Uterus (tissue), 4 donors: Measurements from ENCODE around the gene SV2B. TPM values are rescaled to one million over a fixed set of nuclear protein-coding genes. Genes with fewer than 3 reads are reported as not detected.

ENCODE experiments used
- DNase-seq, 2 donors: peaks; one replicate each; pipeline ENCODE4 v3.0.0-alpha.2; 2019 to 2020
- H3K27ac ChIP-seq, 2 donors: fragments of 200-600 bp; sonication (generic); 1 replicate in 1 of 2; 2 replicates in 1 of 2; pipeline ENCODE4 v1.5.1; 2016 to 2018
- H3K27me3 ChIP-seq, 2 donors: fragments of 200-600 bp; sonication (generic); one replicate each; pipeline ENCODE4 v1.5.1; 2018 to 2019; ENCODE audit warnings: control low read depth in 1 of 2
- H3K36me3 ChIP-seq, 2 donors: fragments of 200-600 bp; sonication (generic); one replicate each; pipeline ENCODE4 v1.5.1; 2019; ENCODE audit warnings: control low read depth in 1 of 2
- H3K4me1 ChIP-seq, 2 donors: fragments of 200-600 bp; sonication (generic); one replicate each; pipeline ENCODE4 v1.5.1; 2018 to 2019; ENCODE audit warnings: control low read depth in 1 of 2
- H3K4me3 ChIP-seq, 2 donors: fragments of 200-600 bp; sonication (generic); 1 replicate in 1 of 2; 2 replicates in 1 of 2; pipeline ENCODE4 v1.5.1; 2018 to 2019; ENCODE audit warnings: mild to moderate bottlenecking in 1 of 2
- H3K9me3 ChIP-seq, 2 donors: fragments of 200-600 bp; sonication (generic); one replicate each; pipeline ENCODE4 v1.5.1; 2019; ENCODE audit warnings: control low read depth in 1 of 2
- CTCF ChIP-seq, 4 experiments: fragments of 200-600 bp in 2 of 4; fragments of 450-650 bp in 2 of 4; sonication (generic) in 2 of 4; IDR thresholded peaks; one replicate each; pipeline ENCODE4 v1.5.1; 2016 to 2019; ENCODE audit warnings: antibody characterized with exemption in 4 of 4, mild to moderate bottlenecking in 2 of 4, moderate library complexity in 1 of 4
- POLR2A ChIP-seq, 2 donors: fragments of 450-650 bp; IDR thresholded peaks; one replicate each; pipeline ENCODE4 v1.6.1; 2016; ENCODE audit warnings: antibody characterized with exemption in 2 of 2, mild to moderate bottlenecking in 1 of 2, moderate library complexity in 1 of 2
- intact Hi-C: fragments of 100-400 bp; cut with DNase I; formaldehyde crosslinking; loops from one replicate; pipeline ENCODE4 v1.15.1; 2023; ENCODE audit warnings: low total_unique reads
- total RNA-seq, 4 donors: library from RNA; depleted of rRNA in 3 of 4; stranded (reverse); fragments of >200 nt in 3 of 4; gene quantifications; one replicate each; pipeline versions ENCODE4 v1.1.0 to v1.2.4, GENCODE V29; 2014 to 2023
- donor health status: DM: yes; HTN: yes; CAD: no.

Gene SV2B
- total RNA-seq, 4 donors from 2014 or later: 0.26 to 1.1 (median 0.87) TPM

GRCh38 chr15:91142946-91143345, 42.9 kb downstream of the SV2B start:
- no peak overlapping the region for H3K27ac ChIP-seq
- TF ChIP-seq POLR2A (IDR thresholded peaks at IDR 0.05) (no peak), CTCF (IDR thresholded peaks at IDR 0.05) (no peak)
- no peaks in the 10 kb centered on the region for H3K9me3 ChIP-seq
- H3K4me1 ChIP-seq: no peaks in the 10 kb centered on the region
- no peak overlapping the region for H3K4me3 ChIP-seq
- no peak for DNase-seq
- intact Hi-C loops: no loop called here
- no peaks in the 10 kb centered on the region for H3K36me3 ChIP-seq
- no peaks in the 10 kb centered on the region for H3K27me3 ChIP-seq

DNA sequence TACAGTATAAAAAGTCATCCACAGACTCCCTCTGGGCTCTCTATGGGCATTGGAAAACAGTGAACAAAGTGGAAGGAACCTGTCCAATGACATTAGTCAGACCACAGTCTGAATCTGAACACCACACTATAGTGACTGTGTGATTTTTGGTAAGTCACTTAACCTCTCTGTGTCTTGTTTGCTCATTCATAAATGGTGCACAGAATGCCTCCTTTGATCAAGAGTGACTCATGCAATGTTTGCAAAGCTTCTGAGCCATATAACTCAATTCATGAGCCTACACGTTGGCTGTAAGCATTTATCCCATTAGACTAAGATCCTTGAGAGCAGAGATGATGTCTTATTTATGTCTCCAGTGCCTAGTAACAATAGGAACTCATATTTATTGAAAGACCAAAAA, 46.7 kb downstream of the SV2B start:
- DNase-seq: no peak
- intact Hi-C loops: no loop called here
- Histone ChIP-seq H3K4me3 (no peak overlapping the region), H3K27me3 (no peaks in the 10 kb centered on the region), H3K27ac (no peak overlapping the region), H3K9me3 (no peaks in the 10 kb centered on the region), H3K4me1 (no peaks in the 10 kb centered on the region), H3K36me3 (no peaks in the 10 kb centered on the region)
- TF ChIP-seq CTCF (IDR thresholded peaks at IDR 0.05): no peak
- no peak for TF ChIP-seq POLR2A (IDR thresholded peaks at IDR 0.05)

DNA sequence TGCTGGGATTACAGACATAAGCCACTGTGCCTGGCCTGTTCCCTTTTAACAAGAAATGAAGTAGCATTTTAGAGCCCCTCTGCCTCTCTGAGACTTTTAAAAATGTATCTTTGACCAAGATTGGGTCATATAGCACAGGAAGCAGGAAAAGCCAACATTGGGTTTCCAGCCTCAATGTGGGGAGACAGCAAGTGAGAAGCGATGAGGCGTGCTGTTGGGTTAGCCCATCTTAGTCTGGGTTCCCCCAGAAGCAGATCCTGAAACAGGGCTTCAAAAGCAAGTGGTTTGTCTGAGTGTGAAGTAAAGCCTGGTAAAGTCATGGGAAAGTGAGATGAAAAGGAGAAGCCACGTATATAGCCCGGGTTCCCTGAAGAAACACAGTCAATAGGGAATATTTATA, 48.2 kb downstream of the SV2B start:
- intact Hi-C loops: no loop called here

GRCh38 chr15:91150502-91151160, 50.6 kb downstream of the SV2B start:
- DNase-seq: no peak
- Histone ChIP-seq H3K27me3 (no peaks in the 10 kb centered on the region), H3K4me1 (no peaks in the 10 kb centered on the region), H3K27ac (no peak overlapping the region), H3K4me3 (no peak overlapping the region), H3K9me3 (no peaks in the 10 kb centered on the region), H3K36me3 (no peaks in the 10 kb centered on the region)
- intact Hi-C loops: no loop called here
- TF ChIP-seq POLR2A (IDR thresholded peaks at IDR 0.05) (no peak), CTCF (IDR thresholded peaks at IDR 0.05) (no peak)

More for the DNA sequence above, 48.2 kb downstream of the SV2B start:
- DNase-seq: no peak
- H3K27ac ChIP-seq: no peak overlapping the region
- H3K36me3 ChIP-seq: no peaks in the 10 kb centered on the region
- H3K9me3 ChIP-seq: no peaks in the 10 kb centered on the region
- TF ChIP-seq POLR2A (IDR thresholded peaks at IDR 0.05): no peak
- TF ChIP-seq CTCF (IDR thresholded peaks at IDR 0.05): no peak
- no peak overlapping the region for H3K4me3 ChIP-seq
- no peaks in the 10 kb centered on the region for H3K4me1 ChIP-seq
- H3K27me3 ChIP-seq: no peaks in the 10 kb centered on the region

DNA sequence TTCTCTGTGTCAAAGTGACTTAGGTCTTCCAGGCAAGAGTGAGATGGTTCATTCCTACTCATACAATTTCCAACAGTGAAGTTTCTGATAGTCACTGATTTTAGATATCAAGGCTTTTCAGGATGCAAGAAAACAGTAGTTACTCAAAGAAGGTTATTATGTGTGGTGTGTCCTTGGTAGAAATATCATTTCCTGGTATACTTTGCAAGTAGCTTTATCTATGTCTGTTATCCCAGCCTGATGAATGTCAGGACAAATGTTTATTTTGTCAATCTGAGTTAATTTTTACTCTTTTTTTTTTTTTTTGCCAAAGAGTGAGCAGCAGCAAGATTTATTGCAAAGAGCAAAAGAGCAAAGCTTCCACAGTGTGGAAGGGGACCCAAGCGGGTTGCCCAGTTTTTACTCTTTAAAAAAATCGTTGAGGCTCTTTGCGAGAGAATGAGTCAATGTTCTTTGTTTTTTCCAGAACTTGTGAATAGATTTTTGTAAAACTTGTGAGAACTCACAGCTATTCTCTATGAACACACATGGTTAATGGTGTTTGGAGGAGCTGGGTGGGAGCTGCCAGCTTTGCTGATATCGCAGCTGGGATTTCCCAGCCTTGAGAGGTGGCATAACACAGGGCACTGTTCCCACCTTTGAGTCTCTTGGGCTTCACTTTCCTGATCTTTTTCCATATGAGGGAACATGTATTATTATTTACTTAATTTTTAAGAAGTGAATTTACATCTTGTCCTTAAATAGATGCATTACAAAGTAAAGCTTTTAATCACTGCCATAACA, 51.9 kb downstream of the SV2B start:
- Histone ChIP-seq H3K27ac (no peak overlapping the region), H3K4me3 (no peak overlapping the region), H3K9me3 (no peaks in the 10 kb centered on the region), H3K27me3 (no peaks in the 10 kb centered on the region), H3K36me3 (no peaks in the 10 kb centered on the region), H3K4me1 (no peaks in the 10 kb centered on the region)
- TF ChIP-seq POLR2A (IDR thresholded peaks at IDR 0.05) (no peak), CTCF (IDR thresholded peaks at IDR 0.05) (no peak)
- intact Hi-C loops: no loop called here
- no peak for DNase-seq
